ENCODE results near the gene LIAS.
"Not testable (repeated sequence)": the region's sequence is repeated elsewhere in the genome, so short reads cannot be mapped to it uniquely, and the experiment has no call there.

The LIAS gene

GRCh38 chr4:39504538-39504937 is 45.7 kb downstream of the LIAS start:
- H3K4me1 ChIP-seq, result peaks cover 0 to 22% (median 2%) of the 10 kb centered on the region in 4 donors
- no peak overlapping the region for H3K4me3 ChIP-seq
- no peaks in the 10 kb centered on the region for H3K9me3 ChIP-seq
- no peak for TF ChIP-seq CTCF (IDR thresholded peaks at IDR 0.05)
- peaks cover 69 to 92% (median 85%) of the 10 kb centered on the region in 3 donors for H3K36me3 ChIP-seq
- no peak overlapping the region for H3K27ac ChIP-seq
- intact Hi-C loops (cut with DNase I; ENCODE audit: low total_unique reads), result no loop called here
- no peaks in the 10 kb centered on the region for H3K27me3 ChIP-seq
- DNase-seq, result no peak

- H3K4me3 ChIP-seq, result no peak overlapping the region
- H3K36me3 ChIP-seq, result peaks cover 72 to 92% (median 88%) of the 10 kb centered on the region in 3 donors
- intact Hi-C loops (cut with DNase I; ENCODE audit: low total_unique reads), result no loop called here
- no peak for TF ChIP-seq CTCF (IDR thresholded peaks at IDR 0.05)
- H3K27ac ChIP-seq, result no peak overlapping the region
- no peaks in the 10 kb centered on the region for H3K27me3 ChIP-seq
- DNase-seq, result no peak
- no peaks in the 10 kb centered on the region for H3K9me3 ChIP-seq
- peaks cover 0 to 22% (median 2%) of the 10 kb centered on the region in 4 donors for H3K4me1 ChIP-seq
These were observed 46.7 kb downstream of the LIAS start for GRCh38 chr4:39505581-39505980.

GRCh38 chr4:39510348-39510929 is 51.6 kb downstream of the LIAS start:
- H3K9me3 ChIP-seq, result no peaks in the 10 kb centered on the region
- intact Hi-C loops (cut with DNase I; ENCODE audit: low total_unique reads), result no loop called here
- H3K4me1 ChIP-seq, result peaks cover 0 to 4% (median 0%) of the 10 kb centered on the region in 4 donors
- DNase-seq, result no peak
- no peaks in the 10 kb centered on the region for H3K27me3 ChIP-seq
- H3K4me3 ChIP-seq, result no peak overlapping the region
- no peak for TF ChIP-seq CTCF (IDR thresholded peaks at IDR 0.05)
- H3K27ac ChIP-seq, result no peak overlapping the region
- H3K36me3 ChIP-seq, result peaks cover 52 to 85% (median 60%) of the 10 kb centered on the region in 3 donors

GRCh38 chr4:39514266-39514665 is 55.4 kb downstream of the LIAS start:
- H3K4me1 ChIP-seq; intact Hi-C loops (cut with DNase I; ENCODE audit: low total_unique reads); DNase-seq; H3K27ac ChIP-seq; H3K27me3 ChIP-seq; H3K4me3 ChIP-seq; H3K9me3 ChIP-seq: not testable (repeated sequence)
- peaks cover 22 to 59% (median 48%) of the 10 kb centered on the region in 3 donors for H3K36me3 ChIP-seq

- no peak for TF ChIP-seq CTCF (IDR thresholded peaks at IDR 0.05)
- intact Hi-C loops (cut with DNase I; ENCODE audit: low total_unique reads), result no loop called here
- no peaks in the 10 kb centered on the region for H3K4me1 ChIP-seq
- H3K36me3 ChIP-seq, result peaks cover 22 to 52% (median 47%) of the 10 kb centered on the region in 3 donors
- no peaks in the 10 kb centered on the region for H3K27me3 ChIP-seq
- no peak for DNase-seq
- no peak overlapping the region for H3K27ac ChIP-seq
- H3K4me3 ChIP-seq, result no peak overlapping the region
- no peaks in the 10 kb centered on the region for H3K9me3 ChIP-seq
These were observed 56.1 kb downstream of the LIAS start for GRCh38 chr4:39514888-39515401.

GRCh38 chr4:39515669-39516401 is 57.0 kb downstream of the LIAS start:
- peaks cover 18 to 46% (median 40%) of the 10 kb centered on the region in 3 donors for H3K36me3 ChIP-seq
- intact Hi-C loops (cut with DNase I; ENCODE audit: low total_unique reads); H3K27ac ChIP-seq: not testable (repeated sequence)

More at GRCh38 chr4:39515669-39516401, 57.0 kb downstream of the LIAS start:
- H3K27me3 ChIP-seq, H3K9me3 ChIP-seq, H3K4me1 ChIP-seq, DNase-seq, H3K4me3 ChIP-seq: not testable (repeated sequence)
